C1 segment of cervical spinal cord (tissue), 14 donors: ENCODE results near the gene MLXIPL.
"Not testable (repeated sequence)": the region's sequence is repeated elsewhere in the genome, so short reads cannot be mapped to it uniquely, and the experiment has no call there.

Source experiments
- DNase-seq, 14 donors: peaks; one replicate each; lab custom pipeline; 2025; lab: John Stamatoyannopoulos, UW

Gene MLXIPL

GRCh38 chr7:73646785-73647724 lies 22.7 kb upstream of the MLXIPL start:
- no peak for DNase-seq

- DNase-seq: no peak
These were observed 21.4 kb upstream of the MLXIPL start for GRCh38 chr7:73645643-73646174.

GRCh38 chr7:73644688-73645286 lies 20.5 kb upstream of the MLXIPL start:
- DNase-seq: no peak

GRCh38 chr7:73642834-73643233 lies 18.5 kb upstream of the MLXIPL start:
- no peak for DNase-seq

GRCh38 chr7:73638911-73639310 lies 14.6 kb upstream of the MLXIPL start:
- DNase-seq: no peak

GRCh38 chr7:73635428-73636200 lies 11.3 kb upstream of the MLXIPL start:
- no peak for DNase-seq

GRCh38 chr7:73633844-73634243 lies 9.5 kb upstream of the MLXIPL start:
- DNase-seq: no peak

GRCh38 chr7:73633323-73633722 lies 9.0 kb upstream of the MLXIPL start:
- no peak for DNase-seq

GRCh38 chr7:73631558-73631957 lies 7.2 kb upstream of the MLXIPL start:
- DNase-seq: no peak

- no peak for DNase-seq
These were observed 4.2 kb upstream of the MLXIPL start for GRCh38 chr7:73628504-73628903.

- no peak for DNase-seq
These were observed 2.5 kb upstream of the MLXIPL start for GRCh38 chr7:73626814-73627213.

- DNase-seq: no peak
These were observed 954 bp upstream of the MLXIPL start for GRCh38 chr7:73625276-73625675.

- DNase-seq: no peak
These were observed 313 bp upstream of the MLXIPL start for GRCh38 chr7:73624669-73625001.

GRCh38 chr7:73622909-73623797 lies 1.2 kb downstream of the MLXIPL start:
- no peak for DNase-seq

GRCh38 chr7:73622527-73622908 lies 1.8 kb downstream of the MLXIPL start:
- DNase-seq: no peak

GRCh38 chr7:73621168-73622063 lies 2.9 kb downstream of the MLXIPL start:
- DNase-seq: no peak

- DNase-seq: not testable (repeated sequence)
These were observed 4.9 kb downstream of the MLXIPL start for GRCh38 chr7:73619394-73619793.

- no peak for DNase-seq
These were observed 5.8 kb downstream of the MLXIPL start for GRCh38 chr7:73618538-73618937.

GRCh38 chr7:73617520-73617919 lies 6.8 kb downstream of the MLXIPL start:
- not testable (repeated sequence) for DNase-seq

- DNase-seq: no peak
These were observed 8.4 kb downstream of the MLXIPL start for GRCh38 chr7:73615886-73616285.
